Right forelimb (tissue), 1 donor: ENCODE results near the gene CCDC86.
A peak's percentile ranks its signal among the peaks of the same experiment; 100 is the strongest.

ENCODE experiments used
- DNase-seq: peaks from one replicate; pipeline ENCODE4 v3.0.0-alpha.2; 2018

Gene CCDC86

DNA sequence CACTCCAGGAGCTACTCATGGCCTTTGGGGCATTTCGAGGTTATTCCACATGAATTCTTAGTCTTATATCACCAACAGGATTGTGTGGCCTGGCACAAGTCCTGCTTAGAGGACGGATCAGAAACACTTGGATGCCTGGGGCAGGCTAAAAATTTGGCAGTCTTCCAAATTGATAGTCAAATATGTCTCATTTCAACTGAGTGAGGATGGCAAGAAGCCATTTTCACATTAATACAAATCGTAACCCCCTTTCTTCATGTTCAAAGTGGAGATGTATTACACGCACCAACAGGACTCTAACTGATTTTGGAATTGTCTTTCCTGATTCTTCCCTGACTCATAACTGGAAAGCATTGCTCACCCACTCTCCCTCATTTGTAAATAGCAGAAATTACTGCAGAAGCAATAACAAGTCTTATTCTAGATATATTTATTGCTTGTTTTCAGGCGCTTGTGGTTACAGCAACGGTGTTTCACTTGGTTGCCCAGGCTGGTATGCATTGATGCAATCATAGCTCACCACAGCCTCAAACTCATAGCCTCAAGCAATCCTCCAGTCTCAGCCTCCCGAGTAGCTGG lies 10.3 kb upstream of the CCDC86 start:
- DNase-seq, result no peak

DNA sequence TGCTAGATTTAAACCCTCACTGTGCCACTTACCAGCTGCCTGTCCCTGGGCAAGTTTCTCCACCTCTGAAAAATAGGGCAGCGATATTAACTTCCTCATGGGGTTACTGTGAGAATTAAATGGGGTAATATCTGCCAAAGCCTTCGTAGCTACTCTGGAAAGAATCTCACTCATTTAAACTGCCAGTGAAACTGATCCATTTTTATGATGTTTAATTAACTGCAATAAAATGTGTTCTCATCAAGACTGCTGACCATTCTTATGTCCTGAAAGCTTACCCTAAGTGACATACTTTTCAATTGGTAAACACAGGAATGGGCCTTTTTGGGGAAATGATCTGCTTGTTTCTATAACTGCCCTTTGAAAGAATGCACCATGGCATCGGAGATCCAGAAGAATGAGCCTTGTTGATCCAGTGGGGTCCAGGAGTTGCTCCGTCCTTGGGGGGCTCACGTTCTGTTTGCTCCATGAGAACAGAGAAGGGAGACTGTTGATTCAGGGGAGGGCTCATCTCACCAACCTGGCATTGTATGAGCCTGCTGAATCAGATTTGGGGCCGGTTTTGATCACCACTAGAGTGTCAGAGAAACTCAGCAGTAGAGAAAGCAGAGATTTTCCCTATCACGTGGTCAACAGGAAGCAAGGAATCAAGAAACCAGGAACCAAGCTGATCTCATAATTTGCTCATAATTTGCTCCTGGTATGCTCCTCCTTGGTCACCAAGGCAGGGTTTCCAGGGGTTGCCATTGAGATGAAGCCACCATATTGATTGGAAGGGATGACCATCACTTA lies 7.0 kb upstream of the CCDC86 start:
- DNase-seq, result no peak

DNA sequence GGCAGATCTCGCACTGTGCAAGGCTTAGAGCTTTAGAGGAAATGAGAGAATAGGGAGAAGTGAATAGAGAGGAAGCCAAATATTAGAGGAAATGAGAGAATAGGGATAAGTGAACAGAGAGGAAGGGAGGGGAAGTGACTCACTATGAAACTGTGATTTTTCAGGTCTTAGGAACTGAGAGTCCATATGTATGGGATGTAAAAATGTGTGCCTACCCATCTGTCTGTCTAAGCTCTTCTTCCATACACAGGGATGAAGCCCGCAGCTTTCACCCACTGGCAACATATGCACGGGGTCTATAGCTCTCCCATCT lies 6.4 kb upstream of the CCDC86 start:
- no peak for DNase-seq

DNA sequence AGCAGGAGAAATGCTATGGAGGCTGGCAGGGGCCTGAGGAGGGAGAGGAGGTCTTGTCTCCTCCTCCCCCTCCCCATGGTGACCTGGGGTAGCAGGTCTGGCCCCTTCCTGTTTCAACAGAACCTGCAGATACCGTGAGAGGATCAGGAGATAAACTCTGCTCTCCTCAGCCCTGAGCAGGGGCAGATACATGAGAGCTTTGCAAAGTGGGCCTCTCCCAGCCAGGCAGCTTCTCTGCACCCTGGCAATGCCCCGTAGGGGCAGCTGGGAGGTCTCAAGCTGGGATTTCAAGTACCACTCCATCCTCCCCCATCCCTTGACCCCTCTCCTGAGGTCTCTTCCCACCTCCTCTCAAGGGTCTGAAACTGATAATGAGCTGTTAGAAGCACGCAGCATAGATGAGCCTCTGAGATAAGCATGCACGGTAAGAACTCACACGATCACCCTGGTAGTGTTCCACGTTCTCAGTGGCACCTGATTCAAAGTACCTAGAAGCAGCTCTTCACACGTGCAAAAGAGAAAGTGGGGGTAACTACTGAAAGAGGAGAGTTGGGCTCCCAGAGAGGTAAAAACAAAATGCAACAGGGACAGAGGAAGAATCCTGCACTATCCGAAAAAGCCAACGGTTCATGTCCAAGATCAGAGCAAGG lies 4.9 kb upstream of the CCDC86 start:
- DNase-seq, result no peak

DNA sequence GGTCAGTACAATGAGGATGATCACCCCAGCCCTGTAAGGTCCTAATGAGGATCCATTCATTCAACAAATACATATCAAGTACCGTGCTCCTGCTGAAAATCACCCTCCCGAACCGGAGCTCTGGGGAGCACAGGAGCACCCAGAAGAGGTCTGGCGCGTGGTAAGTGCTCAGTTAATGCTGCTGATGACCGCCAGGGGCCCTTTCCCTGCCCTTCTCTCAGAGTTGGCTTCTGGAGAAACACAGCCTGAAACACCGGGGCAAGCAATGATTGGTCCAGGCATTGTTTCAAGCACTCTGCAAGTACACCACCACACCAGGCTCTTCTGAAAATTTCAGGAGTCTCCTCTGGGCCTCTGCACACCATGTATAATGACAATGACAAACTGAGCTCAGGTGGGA lies 3.8 kb upstream of the CCDC86 start:
- DNase-seq, result no peak

DNA sequence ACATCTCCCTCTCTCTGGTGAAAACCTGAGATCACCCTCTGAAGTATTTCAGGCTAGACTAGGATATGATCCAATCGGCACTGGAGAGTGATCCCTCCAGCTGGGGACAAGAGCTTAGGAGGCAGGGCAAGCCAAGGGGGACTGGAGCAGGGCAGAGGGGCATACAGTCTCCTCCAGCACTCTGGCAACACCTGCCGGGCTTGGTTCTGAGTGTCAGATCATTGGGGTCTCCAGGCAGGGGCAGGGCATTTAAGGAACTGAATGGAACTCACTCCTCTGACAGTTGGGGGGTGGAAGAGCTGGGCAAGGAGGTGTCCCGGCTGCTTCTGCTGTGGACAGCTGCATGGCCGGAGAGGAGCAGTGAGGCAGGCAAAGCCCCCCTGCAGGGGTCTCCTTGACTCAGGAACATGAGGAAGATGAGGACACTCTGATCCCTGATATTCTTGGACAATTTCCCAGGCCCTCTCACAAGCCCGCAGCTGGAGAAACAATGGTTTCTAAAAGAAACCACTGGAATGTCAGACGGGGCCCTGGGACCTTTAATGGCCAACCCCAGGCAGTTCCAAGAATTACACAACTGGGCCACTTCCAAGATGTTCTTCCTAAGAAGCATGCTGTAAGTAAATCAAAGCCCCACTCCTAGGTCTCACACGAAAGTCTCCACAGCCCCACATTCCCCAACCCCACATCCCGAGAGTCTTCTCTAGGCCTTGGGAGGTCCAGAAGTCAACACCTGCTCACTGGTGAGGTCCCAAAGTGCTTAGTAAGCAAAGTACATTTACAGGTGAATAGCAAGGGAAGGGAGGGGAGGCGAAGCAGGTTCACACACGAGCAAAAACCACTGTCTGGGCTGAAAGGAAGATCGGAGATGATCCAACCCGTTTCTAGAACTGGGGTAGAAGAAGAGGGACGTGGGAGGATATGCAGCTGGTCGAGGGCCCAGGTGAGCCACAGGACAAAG lies 1.2 kb upstream of the CCDC86 start:
- DNase-seq, result peak; percentile 78

DNA sequence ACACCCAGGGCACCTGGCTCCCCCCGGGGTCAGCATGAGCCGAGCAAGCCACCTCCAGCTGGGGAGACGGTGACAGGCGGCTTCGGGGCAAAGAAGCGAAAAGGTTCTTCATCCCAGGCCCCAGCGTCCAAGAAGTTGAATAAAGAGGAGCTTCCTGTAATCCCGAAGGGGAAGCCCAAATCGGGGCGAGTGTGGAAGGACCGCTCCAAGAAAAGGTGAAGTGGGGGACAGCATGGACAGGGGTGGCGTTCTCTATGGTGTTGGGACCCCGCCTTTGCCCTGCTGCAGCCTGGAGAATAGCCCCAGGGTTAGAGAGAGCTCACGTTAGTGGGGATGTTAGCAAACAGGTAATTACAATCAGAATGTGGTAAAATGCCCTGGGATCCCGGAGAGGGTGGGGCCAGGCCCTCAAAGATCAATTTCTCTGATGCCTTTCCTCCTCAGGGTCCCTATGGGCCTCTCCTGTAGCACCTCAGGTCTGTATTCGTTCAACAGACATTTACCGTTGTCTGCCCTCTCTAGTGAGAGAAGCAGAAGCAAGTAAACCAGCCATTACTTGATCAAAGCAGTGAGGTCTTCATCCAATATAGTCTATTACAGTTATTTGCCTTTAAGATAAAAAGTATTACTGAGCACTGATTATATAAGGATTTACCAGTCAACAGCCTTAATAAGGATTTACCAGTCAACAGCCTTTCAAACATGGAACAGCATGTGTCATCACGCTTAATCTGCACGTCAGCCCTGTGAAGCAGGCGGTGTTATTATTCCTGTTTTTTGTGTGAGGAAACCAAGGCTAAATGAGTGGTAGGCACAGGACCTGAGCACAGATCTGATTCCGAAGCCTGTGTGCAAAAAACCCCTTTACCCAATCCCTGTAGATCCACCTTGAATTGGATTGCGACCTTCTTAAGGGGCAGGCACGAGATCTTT lies 1.0 kb downstream of the CCDC86 start:
- DNase-seq, result no peak

DNA sequence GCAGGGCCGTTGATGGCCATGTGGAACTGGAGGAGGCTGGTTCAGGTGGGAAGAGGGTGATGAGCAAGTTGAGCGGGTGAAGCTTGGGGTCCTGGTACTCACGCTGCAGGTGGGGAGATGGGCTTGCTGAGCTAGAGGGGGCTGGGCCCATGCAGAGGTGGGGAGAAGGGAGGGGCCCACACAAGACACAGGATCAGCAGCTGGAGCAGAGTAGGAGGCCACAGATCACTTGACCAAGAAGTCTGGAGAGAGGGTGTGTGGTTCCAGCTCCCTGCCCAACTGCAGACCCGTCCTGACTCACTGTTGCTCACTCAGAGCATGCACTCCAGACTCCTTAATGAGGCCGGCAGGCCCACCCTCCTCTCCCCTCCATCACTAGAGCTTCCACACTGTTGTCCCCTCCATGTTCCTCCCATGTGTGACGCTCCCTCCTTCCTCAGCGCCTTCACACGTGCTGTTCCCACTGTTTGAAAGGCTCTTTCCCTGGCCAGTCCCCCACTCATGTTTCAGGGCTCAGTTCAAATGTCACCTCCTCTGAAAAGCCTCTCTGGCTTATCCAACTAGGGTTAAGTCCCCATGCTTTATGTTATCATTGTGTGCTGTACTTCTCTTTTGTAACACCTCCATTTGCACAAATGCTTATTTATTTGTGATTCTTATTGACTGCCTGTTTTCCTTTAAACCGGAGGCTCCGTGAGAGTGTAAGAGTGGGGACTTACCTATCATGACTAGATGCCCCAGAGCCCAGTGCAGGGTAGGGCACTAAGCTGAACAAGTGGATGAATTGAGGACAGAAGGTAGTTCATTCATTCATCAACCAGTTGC lies 2.3 kb downstream of the CCDC86 start:
- no peak for DNase-seq

DNA sequence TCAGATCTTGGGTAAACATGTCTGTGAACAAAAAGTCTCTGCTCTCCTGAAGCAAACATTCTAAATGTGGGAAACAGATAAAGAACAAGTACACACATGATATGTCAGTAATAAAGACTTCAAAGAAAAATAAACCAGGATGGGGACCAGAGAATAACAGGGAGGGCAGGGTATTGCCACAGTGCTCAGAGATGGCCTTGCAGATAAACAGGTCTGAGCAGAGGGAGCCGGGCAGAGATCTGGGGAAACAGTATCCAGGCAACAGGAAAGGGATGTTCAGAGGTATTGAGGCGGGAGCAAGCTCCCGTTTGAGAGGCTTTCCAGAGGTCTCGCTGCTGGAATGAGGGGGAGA lies 2.9 kb downstream of the CCDC86 start:
- no peak for DNase-seq

DNA sequence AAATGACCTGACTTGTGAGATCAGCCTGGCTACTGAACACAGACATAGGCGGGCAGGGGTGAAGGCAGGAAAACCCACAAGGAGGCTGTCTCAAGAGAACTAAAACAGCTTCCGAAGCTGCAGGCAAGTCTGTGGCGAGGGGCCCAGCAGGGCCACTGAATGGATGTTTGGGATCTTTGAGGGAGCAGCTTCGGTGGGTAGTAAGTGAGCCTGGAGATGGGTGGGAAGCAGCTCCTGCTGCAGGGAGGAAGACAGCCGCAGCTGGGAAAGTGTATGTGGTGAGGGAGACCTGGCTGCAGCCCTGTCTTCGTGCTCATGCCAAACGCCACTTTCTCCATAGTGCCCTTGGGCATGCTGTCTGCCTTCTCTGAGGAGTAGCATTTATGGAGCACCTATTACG lies 3.4 kb downstream of the CCDC86 start:
- no peak for DNase-seq

DNA sequence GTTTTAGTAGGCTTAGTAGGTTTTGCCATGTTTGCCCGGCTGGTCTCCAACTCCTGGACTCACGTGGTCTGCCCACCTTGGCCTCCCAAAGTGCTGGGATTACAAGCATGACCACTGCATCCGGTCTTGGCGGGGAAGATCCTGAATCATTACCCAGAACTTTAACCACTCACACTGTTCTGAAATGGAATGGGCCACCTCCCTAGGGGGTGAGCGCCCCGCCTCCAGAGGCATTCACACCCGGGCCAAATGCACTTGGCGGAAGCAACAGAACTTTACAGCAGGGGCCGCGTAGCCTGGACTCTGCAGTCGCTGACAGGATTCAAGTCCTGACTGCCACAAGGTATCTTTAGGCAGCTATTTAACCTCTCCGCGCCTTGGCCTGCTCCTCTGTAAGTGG lies 5.4 kb downstream of the CCDC86 start:
- DNase-seq, result no peak

DNA sequence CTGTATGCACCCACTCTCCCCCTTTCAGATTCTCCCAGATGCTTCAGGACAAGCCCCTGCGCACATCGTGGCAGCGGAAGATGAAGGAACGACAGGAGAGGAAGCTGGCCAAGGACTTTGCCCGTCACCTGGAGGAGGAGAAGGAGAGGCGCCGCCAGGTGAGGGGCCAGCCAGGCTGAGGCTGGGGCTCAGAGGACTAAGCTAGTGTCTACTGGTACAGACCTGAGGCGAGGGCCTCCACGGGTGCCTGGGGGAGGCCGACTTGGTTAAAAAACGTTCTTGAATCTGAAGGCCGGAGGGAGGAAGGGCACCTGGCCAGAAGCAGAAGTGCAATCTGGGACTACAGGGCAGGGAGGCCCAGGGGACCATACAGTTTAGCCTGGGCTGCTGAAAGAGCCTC lies 6.0 kb downstream of the CCDC86 start:
- no peak for DNase-seq

DNA sequence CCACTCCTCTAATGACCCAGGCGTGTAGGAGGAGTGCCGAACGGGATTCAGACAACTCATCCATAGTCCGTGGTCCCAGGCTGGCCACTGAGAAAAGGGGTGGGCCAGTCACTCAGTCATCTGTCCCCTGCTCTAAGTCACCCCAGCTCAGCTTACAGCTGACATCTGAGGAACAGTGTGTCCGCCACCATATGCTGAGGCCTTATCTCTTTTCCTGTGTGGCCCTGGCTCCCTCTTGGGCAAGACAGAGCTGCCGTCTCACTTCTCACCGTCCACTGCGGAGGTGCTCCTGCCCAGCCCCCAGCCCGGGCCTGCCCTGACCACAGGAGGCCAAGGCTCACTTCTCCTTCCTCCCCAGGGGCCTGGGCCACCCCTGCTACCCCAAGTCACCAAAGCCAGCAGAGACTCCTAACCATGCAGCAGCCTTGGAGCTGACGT lies 6.8 kb downstream of the CCDC86 start:
- no peak for DNase-seq

DNA sequence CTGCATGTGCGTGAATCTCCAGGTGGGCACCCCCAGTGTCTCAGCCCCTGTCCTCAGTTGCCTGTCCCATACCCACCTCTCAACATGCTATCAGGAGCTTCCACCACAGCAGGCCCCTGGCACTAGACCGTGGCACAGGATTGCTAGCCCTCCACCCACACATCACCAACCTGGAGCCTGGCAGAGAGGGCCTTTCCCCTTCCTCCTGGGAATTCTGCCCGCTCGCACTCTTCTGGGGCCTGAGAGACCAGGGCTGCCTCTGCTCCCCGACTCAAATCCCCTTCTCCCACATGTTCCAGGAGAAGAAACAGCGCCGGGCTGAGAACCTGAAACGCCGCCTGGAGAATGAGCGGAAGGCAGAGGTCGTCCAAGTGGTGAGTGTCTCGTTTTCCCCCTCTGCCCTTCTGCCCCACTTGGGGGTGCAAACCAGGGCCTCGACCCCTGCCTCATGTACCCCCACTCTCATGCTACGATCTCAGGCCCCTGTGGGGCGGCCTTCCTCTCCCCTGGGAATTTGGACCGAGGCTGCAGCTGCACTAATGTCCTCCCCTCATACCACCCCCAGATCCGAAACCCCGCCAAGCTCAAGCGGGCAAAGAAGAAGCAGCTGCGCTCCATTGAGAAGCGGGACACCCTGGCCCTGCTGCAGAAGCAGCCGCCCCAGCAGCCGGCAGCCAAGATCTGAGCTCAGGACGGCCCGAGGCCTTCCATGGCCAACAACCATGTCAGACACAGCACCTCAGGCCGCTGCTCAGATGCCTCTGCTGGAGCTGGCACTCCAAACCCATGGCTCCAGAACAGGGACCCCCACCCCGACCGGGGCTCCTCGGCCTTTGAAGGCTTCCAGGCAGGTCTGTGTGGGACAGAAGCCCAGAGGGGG lies 8.0 kb downstream of the CCDC86 start:
- DNase-seq, result no peak

DNA sequence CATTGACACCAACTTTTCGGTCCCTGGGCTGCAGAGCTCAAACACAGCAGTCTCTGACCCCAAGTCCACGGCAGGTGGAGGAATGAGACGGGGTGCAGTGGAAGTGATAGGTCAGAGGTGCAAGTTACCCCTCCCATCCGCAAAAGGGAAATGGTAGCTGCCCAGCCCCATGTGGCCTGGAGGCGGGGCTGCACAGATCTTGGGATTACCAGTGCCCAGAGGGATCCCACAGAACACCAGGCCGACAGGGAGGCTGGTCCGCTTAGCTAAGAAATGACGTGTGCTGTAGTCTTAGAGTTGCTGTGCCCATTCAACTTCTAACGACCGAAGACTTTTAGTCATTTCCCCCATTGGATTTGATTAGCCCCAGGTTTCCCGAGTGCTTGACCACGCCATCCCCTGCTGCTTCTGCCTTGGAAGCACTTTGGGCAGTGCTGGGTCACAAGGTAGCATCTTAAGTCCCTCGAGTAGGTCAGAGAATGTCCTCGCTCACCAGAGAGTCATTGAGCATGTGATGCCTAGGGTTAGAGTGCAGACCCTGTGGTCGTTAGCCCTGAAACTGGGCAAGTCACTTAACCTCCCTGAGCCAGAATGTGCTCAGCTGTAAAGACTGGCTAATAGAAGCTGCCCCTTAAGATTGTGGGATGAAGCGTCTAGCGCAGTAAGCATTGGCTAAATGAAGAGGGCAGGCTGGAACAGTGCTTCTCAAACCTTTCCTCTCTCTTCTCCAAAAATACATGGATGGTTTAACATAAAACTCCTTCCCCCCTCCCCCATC lies 9.6 kb downstream of the CCDC86 start:
- no peak for DNase-seq

DNA sequence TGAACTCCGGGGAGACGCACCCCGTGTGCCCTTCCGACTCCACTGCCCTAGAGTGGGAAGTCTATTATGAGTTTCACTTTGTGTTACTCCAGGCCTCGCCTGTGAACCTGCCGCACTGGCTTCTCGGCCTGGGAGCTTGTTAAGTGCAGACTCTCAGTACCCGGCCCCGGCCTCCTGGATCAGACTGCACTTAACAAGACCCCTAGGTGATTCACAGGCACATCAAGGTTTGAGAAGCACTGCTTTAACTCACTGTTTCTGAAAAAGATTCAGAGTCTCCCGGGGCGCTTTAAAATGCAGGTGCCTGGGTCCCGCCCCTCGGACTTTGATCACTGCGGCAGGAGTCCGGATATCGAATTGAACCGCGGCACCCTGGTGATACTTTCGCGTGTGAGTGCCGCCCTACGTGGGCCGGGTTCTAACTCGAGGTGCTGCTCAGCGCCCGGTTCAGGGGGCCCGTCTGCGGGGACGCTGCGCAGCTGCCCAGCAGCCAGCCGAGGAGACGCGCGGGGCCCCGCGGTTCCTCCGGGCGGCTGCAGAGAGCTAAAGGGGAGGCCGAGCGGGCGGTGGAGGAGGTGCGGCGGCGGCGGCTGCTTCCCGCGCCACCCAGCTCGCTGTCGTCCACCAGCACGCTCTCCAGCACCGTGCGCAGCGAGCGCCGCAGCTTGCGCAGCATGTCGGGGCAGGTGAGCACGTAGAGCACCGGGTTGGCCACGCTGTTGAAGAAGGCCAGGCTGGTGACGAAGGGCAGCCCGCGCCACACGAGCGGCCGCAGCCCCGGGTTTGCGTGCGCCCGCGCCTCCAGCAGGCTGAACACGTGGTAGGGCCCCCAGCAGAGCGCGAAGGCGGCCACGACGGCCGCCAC lies 10.4 kb downstream of the CCDC86 start:
- DNase-seq, result no peak

DNA sequence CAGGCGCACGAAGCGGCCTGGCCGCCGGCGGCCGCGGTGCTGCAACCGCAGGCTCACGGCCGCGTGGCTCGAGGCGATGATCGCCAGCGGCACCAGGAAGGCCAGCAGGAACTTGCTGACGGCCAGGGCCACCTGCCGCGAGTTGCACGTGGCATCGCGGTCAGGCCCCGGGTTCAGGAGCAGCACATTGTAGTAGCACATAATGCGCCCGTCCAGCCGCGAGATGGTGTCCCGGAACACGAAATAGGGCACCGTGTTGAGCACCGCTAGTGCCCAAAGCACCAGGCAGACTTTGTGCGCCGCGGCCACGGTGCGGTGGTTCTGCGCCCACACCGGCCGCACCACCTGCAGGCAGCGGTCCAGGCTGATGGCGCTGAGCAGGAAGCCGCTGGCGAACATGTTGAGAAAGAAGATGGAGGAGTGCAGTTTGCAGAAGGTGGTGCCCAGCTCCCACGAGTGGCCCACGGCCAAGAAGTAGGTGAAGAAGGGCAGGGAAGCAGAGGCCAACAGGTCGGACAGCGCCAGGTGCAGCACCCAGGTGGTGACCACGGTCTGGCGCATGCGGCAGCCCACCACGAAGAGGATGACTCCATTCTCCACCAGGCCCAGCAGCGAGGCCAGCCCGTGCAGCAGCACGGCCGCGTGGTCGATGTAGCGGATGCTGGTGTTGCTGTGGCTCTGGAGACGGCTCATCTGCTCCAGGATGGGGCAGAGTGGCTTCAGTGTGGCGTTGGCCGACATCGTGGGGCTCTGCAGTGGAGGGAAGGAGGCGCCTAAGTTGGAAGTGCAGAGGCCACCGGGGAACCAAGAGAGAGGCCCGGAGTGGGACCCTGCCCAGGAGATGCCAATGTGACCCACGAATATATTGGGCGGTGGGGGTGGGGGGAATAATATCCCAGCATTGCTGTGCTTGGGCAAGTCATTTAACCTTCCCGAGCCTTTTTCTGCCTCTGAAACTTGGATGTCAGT lies 11.4 kb downstream of the CCDC86 start:
- no peak for DNase-seq
